Measurements from ENCODE around the gene BRMS1L. TPM values are rescaled to one million over a fixed set of nuclear protein-coding genes. Genes with fewer than 3 reads are reported as not detected.

The BRMS1L gene
- total RNA-seq, 2 experiments from 2014 or later: 6.1 to 9.2 TPM

- H3K27me3 ChIP-seq (ENCODE audit: control insufficient read depth in 1 of 2, insufficient read depth in 2 of 2, low read length in 2 of 2): no peaks in the 10 kb centered on the region
- no peak overlapping the region for H3K27ac Mint-ChIP-seq
- H3K4me1 ChIP-seq (ENCODE audit: insufficient read depth, low read length): no peaks in the 10 kb centered on the region
- DNase-seq (no peak), ATAC-seq (ENCODE audit: poor library complexity) (no peak)
- H3K4me3 Mint-ChIP-seq: no peak overlapping the region
- peaks cover 13% of the 10 kb centered on the region for H3K9me3 Mint-ChIP-seq
- intact Hi-C loops (cut with DNase I, micrococcal nuclease): no loop called here
- TF ChIP-seq CTCF (IDR thresholded peaks at IDR 0.05): no peak
- no peaks in the 10 kb centered on the region for H3K27me3 Mint-ChIP-seq
- POLR2A ChIA-PET: no interaction called here
- H3K36me3 Mint-ChIP-seq (ENCODE audit: low read depth): peaks cover 97% of the 10 kb centered on the region
- H3K4me1 Mint-ChIP-seq (ENCODE audit: low read depth): no peaks in the 10 kb centered on the region
- no peak overlapping the region for H3K4me3 ChIP-seq (ENCODE audit: low read length)
- CTCF ChIA-PET: no interaction called here
- H3K36me3 ChIP-seq (ENCODE audit: insufficient read depth, low read length): peaks cover 20% of the 10 kb centered on the region
- H3K9me3 ChIP-seq (ENCODE audit: control insufficient read depth in 1 of 2, insufficient read depth in 1 of 2, low read length in 2 of 2): peaks cover 3 to 5% of the 10 kb centered on the region in 2 experiments
- no peak overlapping the region for H3K27ac ChIP-seq (ENCODE audit: low read depth in 1 of 2, low read length in 2 of 2)
Observed at GRCh38 chr14:35844494-35844893, 18.4 kb downstream of the BRMS1L start.

- H3K36me3 ChIP-seq (ENCODE audit: insufficient read depth, low read length): peaks cover 18% of the 10 kb centered on the region
- no peak for TF ChIP-seq CTCF (IDR thresholded peaks at IDR 0.05)
- ChIA-PET CTCF (no interaction called here), POLR2A (no interaction called here)
- Mint-ChIP-seq H3K27me3 (no peaks in the 10 kb centered on the region), H3K4me1 (ENCODE audit: low read depth) (no peaks in the 10 kb centered on the region), H3K27ac (no peak overlapping the region), H3K36me3 (ENCODE audit: low read depth) (peaks cover 96% of the 10 kb centered on the region), H3K4me3 (no peak overlapping the region), H3K9me3 (peaks cover 3% of the 10 kb centered on the region)
- intact Hi-C loops (cut with DNase I, micrococcal nuclease): no loop called here
- DNase-seq (no peak), ATAC-seq (ENCODE audit: poor library complexity) (no peak)
- H3K4me3 ChIP-seq (ENCODE audit: low read length): no peak overlapping the region
- no peaks in the 10 kb centered on the region for H3K27me3 ChIP-seq (ENCODE audit: control insufficient read depth in 1 of 2, insufficient read depth in 2 of 2, low read length in 2 of 2)
- H3K9me3 ChIP-seq (ENCODE audit: control insufficient read depth in 1 of 2, insufficient read depth in 1 of 2, low read length in 2 of 2): no peaks in the 10 kb centered on the region
- no peaks in the 10 kb centered on the region for H3K4me1 ChIP-seq (ENCODE audit: insufficient read depth, low read length)
- no peak overlapping the region for H3K27ac ChIP-seq (ENCODE audit: low read depth in 1 of 2, low read length in 2 of 2)
Observed at GRCh38 chr14:35847636-35848035, 21.5 kb downstream of the BRMS1L start.

GRCh38 chr14:35849122-35849521 is 23.0 kb downstream of the BRMS1L start:
- TF ChIP-seq CTCF (IDR thresholded peaks at IDR 0.05): no peak
- Histone ChIP-seq H3K27ac (ENCODE audit: low read depth in 1 of 2, low read length in 2 of 2) (no peak overlapping the region), H3K27me3 (ENCODE audit: control insufficient read depth in 1 of 2, insufficient read depth in 2 of 2, low read length in 2 of 2) (no peaks in the 10 kb centered on the region), H3K4me3 (ENCODE audit: low read length) (no peak overlapping the region), H3K4me1 (ENCODE audit: insufficient read depth, low read length) (no peaks in the 10 kb centered on the region), H3K36me3 (ENCODE audit: insufficient read depth, low read length) (peaks cover 14% of the 10 kb centered on the region), H3K9me3 (ENCODE audit: control insufficient read depth in 1 of 2, insufficient read depth in 1 of 2, low read length in 2 of 2) (no peaks in the 10 kb centered on the region)
- DNase-seq (no peak), ATAC-seq (ENCODE audit: poor library complexity) (no peak)
- Mint-ChIP-seq H3K27me3 (no peaks in the 10 kb centered on the region), H3K4me3 (no peak overlapping the region), H3K9me3 (no peaks in the 10 kb centered on the region), H3K27ac (no peak overlapping the region), H3K36me3 (ENCODE audit: low read depth) (peaks cover 83% of the 10 kb centered on the region), H3K4me1 (ENCODE audit: low read depth) (no peaks in the 10 kb centered on the region)
- CTCF ChIA-PET: no interaction called here
- POLR2A ChIA-PET: no interaction called here
- intact Hi-C loops (cut with DNase I, micrococcal nuclease): no loop called here
